HTERT RPE-1 (cell line): ENCODE results near the gene SHISAL1.

Experiments used
- in situ Hi-C: fragments of 300-500 bp; cut with MboI; formaldehyde crosslinking; loops from 4 replicates; pipeline ENCODE4 v1.14.3; 2020; ENCODE audit warnings: low sequenced_read_pairs

The SHISAL1 gene

DNA sequence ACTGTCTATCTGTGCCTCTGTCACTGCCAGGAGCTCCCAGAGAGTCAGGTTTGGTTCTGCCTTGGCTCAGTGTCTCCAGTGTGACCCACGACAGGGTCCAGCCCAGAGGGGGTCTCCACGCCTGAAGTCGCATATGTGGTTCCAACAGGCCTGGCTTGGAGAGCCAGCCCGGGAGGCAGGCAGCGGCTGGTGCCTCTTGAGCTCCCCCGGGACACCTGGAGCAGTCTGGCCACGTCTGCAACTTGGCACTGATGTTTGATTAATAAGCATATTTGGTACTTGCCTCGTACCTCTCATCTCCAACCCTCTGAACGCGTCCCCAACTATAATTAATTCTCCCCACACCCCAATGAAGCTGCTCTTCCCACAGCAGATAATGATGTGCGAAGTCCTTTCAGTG, 31.7 kb upstream of the SHISAL1 start:
- in situ Hi-C loops = no loop called here

- in situ Hi-C loops = no loop called here
Measured at GRCh38 chr22:44342347-44342956, 29.7 kb upstream of the SHISAL1 start.

GRCh38 chr22:44341431-44342346, 28.9 kb upstream of the SHISAL1 start:
- in situ Hi-C loops = no loop called here

GRCh38 chr22:44340271-44341239, 27.8 kb upstream of the SHISAL1 start:
- in situ Hi-C loops = no loop called here

DNA sequence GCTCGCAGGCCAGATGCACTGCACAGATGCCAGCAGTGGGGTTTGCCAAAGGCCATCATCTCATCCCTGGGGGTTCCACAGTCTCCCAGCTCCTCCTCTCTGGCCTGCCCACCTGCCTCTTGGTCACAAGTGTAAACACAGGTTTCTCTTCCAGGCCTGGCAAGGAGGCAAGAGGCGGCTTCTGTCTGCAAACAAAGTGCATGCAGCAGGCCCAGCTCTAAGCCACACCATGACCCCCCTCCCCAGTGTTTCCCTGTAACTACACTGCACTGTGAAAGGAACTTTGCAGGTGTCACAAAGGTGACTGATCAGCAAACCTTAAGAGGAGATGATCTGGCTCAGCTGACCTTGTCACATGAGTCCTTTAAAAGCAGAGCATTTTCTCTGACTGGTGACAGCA, 26.2 kb upstream of the SHISAL1 start:
- in situ Hi-C loops = no loop called here

DNA sequence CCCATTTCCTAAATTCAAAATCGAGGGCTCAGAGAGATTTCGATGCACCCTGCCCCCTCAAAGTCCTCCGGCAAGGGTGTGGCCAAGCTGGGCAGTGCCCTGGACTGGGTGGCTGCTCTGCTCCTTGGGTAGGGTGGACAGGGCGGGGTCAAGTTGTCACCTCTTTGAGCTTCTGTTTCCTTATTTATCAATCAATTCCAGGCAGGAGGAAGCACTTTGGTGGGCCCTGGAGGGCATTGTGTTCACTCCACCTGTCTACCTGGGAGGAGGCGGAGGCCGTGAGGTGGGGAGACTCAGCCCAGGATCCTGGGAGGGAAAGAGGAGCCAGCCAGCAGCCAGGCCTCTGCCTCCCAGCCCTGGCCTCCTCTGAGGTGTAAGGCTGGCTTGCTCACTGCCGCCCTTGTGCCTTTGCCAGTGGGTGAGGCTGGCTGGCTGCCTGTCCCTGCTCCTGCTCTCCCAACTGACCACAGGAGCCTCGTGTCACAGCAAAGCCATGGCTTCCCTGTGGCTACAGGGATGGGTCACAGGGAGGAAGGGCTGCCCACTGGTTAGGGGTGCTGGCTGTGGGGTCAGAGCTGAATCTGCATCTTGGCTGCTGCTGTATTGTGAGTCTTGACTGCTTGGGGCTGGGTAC, 25.5 kb upstream of the SHISAL1 start:
- in situ Hi-C loops = no loop called here

DNA sequence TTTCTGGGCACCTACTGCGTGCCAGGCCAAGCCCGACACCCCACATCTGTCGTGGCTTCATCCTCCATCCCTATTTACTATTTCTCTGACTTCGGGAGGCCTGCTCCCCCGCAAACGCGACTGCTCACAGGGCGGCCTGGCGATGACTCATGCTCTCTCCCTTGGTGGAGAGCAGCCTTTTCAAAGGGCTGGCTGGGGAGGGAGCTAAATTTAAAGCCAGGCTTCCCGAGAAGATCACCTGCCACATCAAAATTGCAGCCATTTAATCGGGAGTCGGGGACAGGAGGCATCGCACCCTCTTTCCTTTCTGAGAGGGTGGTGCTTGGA, 24.9 kb upstream of the SHISAL1 start:
- in situ Hi-C loops = no loop called here

DNA sequence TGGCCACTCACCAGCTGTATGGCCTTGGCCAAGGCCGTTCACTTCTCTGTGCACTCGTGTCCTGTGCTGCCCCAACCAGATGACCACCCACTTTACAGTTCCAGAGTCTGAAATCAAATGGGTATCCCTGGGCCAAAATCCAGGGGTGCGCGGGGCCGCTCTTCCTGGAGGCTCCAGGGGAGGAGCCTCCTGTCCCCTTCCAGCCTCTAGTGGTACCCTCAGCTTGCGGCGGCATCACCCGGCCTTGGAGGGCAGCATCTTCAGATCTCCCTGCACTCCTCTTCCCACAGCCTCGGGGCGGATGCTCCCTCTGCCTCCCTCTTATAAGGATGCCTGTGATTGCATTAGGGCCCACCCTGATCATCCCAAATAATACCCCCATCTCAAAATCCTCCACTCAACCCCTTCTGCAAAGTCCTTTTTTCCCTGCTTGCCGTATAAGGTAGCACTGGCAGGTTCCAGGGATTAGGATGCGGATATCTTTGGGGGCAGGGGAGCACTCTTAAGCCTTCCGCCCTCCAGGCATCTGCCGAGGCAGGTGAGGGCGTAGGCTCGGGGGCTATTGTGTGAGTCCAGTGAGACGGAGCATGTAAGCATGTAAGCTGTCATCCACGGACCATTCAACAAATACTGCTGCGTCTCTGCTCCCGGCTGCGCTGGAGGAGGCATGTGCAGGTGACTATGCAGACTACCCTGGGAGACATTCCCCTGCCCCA, 24.4 kb upstream of the SHISAL1 start:
- in situ Hi-C loops = no loop called here

- in situ Hi-C loops = no loop called here
Measured at GRCh38 chr22:44335903-44336803, 23.4 kb upstream of the SHISAL1 start.

DNA sequence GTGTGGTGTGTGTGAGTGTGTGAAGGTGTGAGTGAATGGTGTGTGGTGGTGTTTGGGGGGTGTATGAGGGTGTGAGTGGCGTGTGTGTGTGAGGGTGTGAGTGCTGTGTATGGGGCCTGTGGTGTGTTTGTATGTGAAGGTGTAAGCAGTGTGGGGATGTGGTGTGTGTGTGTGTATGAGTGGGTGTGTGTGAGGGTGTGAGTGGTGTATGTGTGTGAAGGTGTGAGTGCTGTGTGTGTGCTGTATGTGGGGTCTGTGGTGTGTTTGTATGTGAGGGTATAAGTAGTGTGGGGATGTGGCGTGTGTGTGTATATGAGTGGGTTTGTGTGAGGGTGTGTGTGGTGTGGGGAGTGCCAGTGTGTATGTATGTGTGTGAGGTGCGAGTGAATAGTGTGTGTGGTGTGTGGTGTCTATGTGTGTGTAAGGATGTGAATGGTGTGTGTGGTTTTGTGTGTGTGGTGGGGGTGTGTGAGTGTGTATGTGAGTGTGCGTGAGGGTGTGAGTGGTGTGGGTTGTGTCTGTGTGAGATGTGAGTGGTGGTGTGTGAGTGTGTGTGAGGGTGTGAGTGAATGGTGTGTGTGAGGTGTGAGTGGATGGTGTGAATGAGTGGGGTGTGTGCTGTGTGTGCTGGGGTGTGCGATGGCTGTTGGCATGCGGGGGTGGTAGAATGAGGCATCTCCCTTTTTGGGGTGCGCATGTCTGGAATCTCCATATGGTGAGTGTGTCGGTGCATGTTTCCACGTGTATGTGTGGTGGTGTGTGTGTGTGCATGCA, 22.5 kb upstream of the SHISAL1 start:
- in situ Hi-C loops = no loop called here

GRCh38 chr22:44333847-44334635, 21.3 kb upstream of the SHISAL1 start:
- in situ Hi-C loops = no loop called here

GRCh38 chr22:44332946-44333345, 20.2 kb upstream of the SHISAL1 start:
- in situ Hi-C loops = no loop called here

DNA sequence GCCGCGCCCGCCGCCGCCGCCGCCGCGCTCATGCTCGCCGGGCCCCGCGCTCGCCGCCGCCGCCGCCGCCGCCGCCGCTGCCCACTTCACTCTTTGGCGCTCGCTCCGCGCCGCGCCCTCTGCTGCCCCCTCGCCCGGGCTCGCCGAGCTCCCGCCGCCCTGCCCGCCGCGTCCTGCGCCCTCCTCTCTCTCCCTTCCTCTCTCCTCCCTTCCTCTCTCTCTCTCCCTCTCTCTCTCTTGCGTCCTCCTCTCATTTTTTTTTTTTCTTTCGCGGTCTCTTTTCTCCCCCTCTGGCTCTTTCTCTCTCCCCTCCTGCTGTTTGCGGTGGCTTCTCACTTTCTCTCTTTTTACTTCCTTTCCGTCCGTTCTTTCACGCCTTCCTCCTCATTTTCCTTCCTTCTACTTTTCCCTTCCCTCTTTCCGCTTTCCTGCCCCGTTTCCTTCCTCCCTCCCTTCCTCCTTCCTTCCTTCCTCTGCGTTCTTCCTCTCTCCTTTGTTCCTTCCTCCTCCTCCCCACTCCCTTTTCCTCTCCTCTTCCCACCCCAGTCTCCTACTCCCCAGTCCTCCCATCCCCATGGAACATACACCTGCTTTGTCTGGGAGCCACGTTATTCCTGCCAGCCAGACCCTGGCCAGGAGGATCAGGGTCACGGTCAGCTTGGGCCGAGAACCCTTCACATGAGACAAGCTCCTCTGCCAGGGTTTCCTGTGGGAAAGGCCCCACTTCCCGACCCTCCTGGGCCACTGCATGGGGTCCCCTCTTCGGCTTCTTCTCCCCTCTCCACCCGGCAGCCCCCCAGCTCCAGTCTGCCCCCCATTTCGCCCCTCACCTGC, 19.3 kb upstream of the SHISAL1 start:
- in situ Hi-C loops = no loop called here

DNA sequence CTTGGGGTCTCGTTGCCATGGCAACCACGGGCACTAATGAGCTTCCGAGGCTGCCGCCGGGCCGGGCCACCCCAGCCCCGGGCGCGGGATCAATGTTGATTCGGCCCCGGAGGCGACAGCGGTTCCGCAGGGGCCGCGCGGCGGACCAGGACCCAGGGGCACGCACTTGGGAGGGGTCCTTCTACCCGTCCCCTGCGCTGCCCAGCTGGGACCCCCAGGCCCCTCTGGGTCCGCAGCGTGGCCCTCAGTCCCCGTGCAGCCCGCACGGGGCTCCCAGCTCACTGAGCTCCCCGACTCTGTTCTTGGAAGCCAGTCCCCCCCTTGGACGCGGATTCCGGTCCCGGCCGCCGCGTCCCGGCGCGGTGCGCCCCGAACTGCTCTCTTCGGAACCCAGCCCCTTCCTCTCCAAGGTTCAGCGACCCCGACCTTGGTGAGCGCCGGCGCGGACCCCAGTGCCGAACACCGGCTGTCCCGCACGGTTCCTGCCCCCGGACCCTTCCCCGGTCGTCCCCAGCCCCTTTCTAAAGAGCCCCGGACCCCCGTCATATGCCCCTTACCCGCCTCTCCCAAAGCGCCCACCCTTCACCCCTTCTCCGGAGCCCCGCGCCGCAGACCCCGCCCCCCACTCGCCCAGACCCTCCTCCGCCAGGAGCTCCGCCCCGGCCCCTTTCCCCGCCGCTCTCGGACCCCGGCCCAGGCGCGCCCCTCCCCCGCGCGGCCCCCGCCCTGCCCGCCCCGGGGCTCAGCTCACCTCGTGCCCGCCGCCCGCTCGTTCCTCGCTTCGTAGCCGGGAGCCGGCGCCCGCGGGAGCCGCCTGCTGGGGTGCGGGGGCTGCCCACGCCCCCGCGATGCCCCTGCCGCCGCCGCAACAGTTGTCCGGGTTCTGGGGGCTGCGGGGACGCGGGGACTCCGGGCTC, 18.3 kb upstream of the SHISAL1 start:
- in situ Hi-C loops = no loop called here

DNA sequence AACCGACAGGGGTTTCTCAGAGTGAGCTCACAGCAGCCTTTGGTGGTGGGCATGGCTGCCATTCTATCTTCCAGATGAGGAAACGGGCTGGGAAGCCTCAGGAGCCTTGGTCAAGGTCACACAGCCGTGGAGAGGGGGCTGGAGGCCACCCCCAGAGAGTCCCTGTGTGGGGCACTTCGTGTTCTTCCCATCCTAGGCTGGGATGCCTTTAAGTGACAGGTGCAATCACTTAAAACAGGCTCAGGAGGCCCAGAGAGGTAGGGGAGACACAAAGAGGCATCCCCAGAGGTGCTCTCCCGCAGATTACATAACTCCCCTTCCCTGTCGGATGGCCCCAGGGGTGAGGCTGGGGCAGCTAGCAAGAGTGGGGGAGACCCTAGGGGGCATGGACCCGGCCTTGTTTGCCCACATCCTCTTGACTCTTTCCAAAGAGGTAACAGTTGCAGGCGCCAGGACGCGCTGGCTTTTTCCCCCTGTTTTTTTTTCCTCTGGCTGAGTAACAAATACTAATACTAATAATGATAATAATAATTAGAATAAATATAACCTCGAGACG, 17.5 kb upstream of the SHISAL1 start:
- in situ Hi-C loops = no loop called here
